Liver (tissue), 9 donors: ENCODE results near the gene LPCAT1. TPM values are rescaled to one million over a fixed set of nuclear protein-coding genes. Genes with fewer than 3 reads are reported as not detected.

Experiments
- DNase-seq: peaks from one replicate; pipeline ENCODE4 v3.0.0-alpha.2; 2017; ENCODE audit warnings: low spot score
- H3K27ac ChIP-seq, 2 donors: one replicate each; pipeline ENCODE4 v1.7.0; 2013; ENCODE audit warnings: inconsistent platforms in 2 of 2, low read length in 2 of 2, control low read depth in 1 of 2, low read depth in 1 of 2, mild to moderate bottlenecking in 1 of 2
- H3K27me3 ChIP-seq, 4 donors: one replicate each; pipeline versions ENCODE4 v1.6.1 to v1.7.0; 2013; ENCODE audit warnings: low read length in 3 of 4, inconsistent platforms in 1 of 4, mild to moderate bottlenecking in 1 of 4, moderate library complexity in 1 of 4; ENCODE audit not compliant: control insufficient read depth in 4 of 4, insufficient read depth in 4 of 4
- H3K36me3 ChIP-seq, 4 donors: one replicate each; pipeline versions ENCODE4 v1.6.1 to v1.7.0; 2013; ENCODE audit warnings: low read length in 3 of 4, mild to moderate bottlenecking in 3 of 4, low read depth in 1 of 4, moderate library complexity in 1 of 4; ENCODE audit not compliant: control insufficient read depth in 4 of 4, insufficient read depth in 3 of 4
- H3K4me1 ChIP-seq, 4 donors: one replicate each; pipeline versions ENCODE4 v1.6.1 to v1.7.0; 2013; ENCODE audit warnings: low read length in 3 of 4, mild to moderate bottlenecking in 3 of 4, moderate library complexity in 1 of 4; ENCODE audit not compliant: control insufficient read depth in 4 of 4, insufficient read depth in 4 of 4
- H3K4me3 ChIP-seq, 3 donors: one replicate each; pipeline versions ENCODE4 v1.6.1 to v1.7.0; 2013; ENCODE audit warnings: low read length in 3 of 3, control low read depth in 1 of 3, low read depth in 1 of 3, mild to moderate bottlenecking in 1 of 3
- H3K9ac ChIP-seq, 2 donors: one replicate each; pipeline ENCODE4 v1.7.0; 2013; ENCODE audit warnings: low read length in 2 of 2, mild to moderate bottlenecking in 2 of 2, moderate library complexity in 2 of 2, control low read depth in 1 of 2, low read depth in 1 of 2
- H3K9me3 ChIP-seq, 4 donors: one replicate each; pipeline versions ENCODE4 v1.6.1 to v1.7.0; 2013; ENCODE audit warnings: low read length in 3 of 4; ENCODE audit not compliant: control insufficient read depth in 4 of 4
- ATF3 ChIP-seq: IDR thresholded peaks from 2 replicates; pipeline ENCODE4 v1.6.1; 2016; ENCODE audit warnings: antibody characterized with exemption
- CTCF ChIP-seq: fragments of 150-350 bp; IDR thresholded peaks from 2 replicates; pipeline ENCODE4 v1.5.1; 2017; ENCODE audit warnings: improper control_type of control experiment, low read depth, low read length; ENCODE audit not compliant: missing input control
- EGR1 ChIP-seq, 2 donors: IDR thresholded peaks; 2 replicates each; pipeline ENCODE4 v1.6.1; 2016 to 2018; ENCODE audit warnings: antibody characterized with exemption in 2 of 2, low read depth in 2 of 2
- FOXA1 ChIP-seq: IDR thresholded peaks from 2 replicates; pipeline ENCODE4 v1.6.1; 2016; ENCODE audit warnings: antibody characterized with exemption
- FOXA2 ChIP-seq: IDR thresholded peaks from 2 replicates; pipeline ENCODE4 v1.6.1; 2016; ENCODE audit warnings: antibody characterized with exemption
- GABPA ChIP-seq, 2 donors: IDR thresholded peaks in 1 of 2; conservative IDR thresholded peaks in 1 of 2; 2 replicates each; pipeline ENCODE4 v1.6.1; 2016; ENCODE audit warnings: antibody characterized with exemption in 2 of 2, mild to moderate bottlenecking in 1 of 2, moderate library complexity in 1 of 2
- HNF4A ChIP-seq, 2 donors: conservative IDR thresholded peaks; 2 replicates each; pipeline ENCODE4 v1.6.1; 2016; ENCODE audit warnings: antibody characterized with exemption in 2 of 2, mild to moderate bottlenecking in 2 of 2
- HNF4G ChIP-seq: IDR thresholded peaks from 2 replicates; pipeline ENCODE4 v1.6.1; 2016; ENCODE audit warnings: antibody characterized with exemption
- JUND ChIP-seq, 2 donors: IDR thresholded peaks; 2 replicates each; pipeline ENCODE4 v1.6.1; 2016; ENCODE audit warnings: antibody characterized with exemption in 2 of 2
- MAX ChIP-seq: IDR thresholded peaks from 2 replicates; pipeline ENCODE4 v1.6.1; 2016; ENCODE audit warnings: antibody characterized with exemption
- NR2F2 ChIP-seq: IDR thresholded peaks from 2 replicates; pipeline ENCODE4 v1.6.1; 2016; ENCODE audit warnings: antibody characterized with exemption
- RAD21 ChIP-seq, 2 donors: IDR thresholded peaks; 2 replicates each; pipeline ENCODE4 v1.6.1; 2016; ENCODE audit warnings: antibody characterized with exemption in 2 of 2, mild to moderate bottlenecking in 2 of 2
- REST ChIP-seq: IDR thresholded peaks from 2 replicates; pipeline ENCODE4 v1.6.1; 2016; ENCODE audit warnings: antibody characterized with exemption, mild to moderate bottlenecking
- RXRA ChIP-seq, 2 donors: IDR thresholded peaks; 2 replicates each; pipeline ENCODE4 v1.6.1; 2017 to 2018; ENCODE audit warnings: antibody characterized with exemption in 2 of 2, mild to moderate bottlenecking in 1 of 2
- SP1 ChIP-seq: IDR thresholded peaks from 2 replicates; pipeline ENCODE4 v1.6.1; 2018; ENCODE audit warnings: antibody characterized with exemption, mild to moderate bottlenecking
- TAF1 ChIP-seq: conservative IDR thresholded peaks from 2 replicates; pipeline ENCODE4 v1.6.1; 2016; ENCODE audit warnings: antibody characterized with exemption, mild to moderate bottlenecking
- YY1 ChIP-seq: IDR thresholded peaks from 2 replicates; pipeline ENCODE4 v1.6.1; 2016; ENCODE audit warnings: antibody characterized with exemption, mild to moderate bottlenecking
- ZBTB33 ChIP-seq: IDR thresholded peaks from 2 replicates; pipeline ENCODE4 v1.6.1; 2016; ENCODE audit warnings: antibody characterized with exemption
- WGBS: extraction: QIAGEN DNeasy Blood & Tissue Kit; methylation state at CpG from one replicate; pipeline ENCODE4 v1.1.7; 2013; 5-methylcytosine and 5-hydroxymethylcytosine counted together
- polyA plus RNA-seq, 2 donors: library from polyadenylated mRNA; stranded (reverse) in 1 of 2; unstranded in 1 of 2; fragments of 200-250 nt in 1 of 2; fragments of >200 nt in 1 of 2; fragmentation: Nextera tagmentation in 1 of 2; extraction: Ambion mirVana in 1 of 2; gene quantifications; one replicate each; pipeline versions ENCODE4 v1.2.1 to v1.2.3, GENCODE V29; 2013 to 2015
- total RNA-seq, 2 donors: library from RNA; depleted of rRNA; stranded (reverse); fragments of >200 nt; gene quantifications; one replicate each; pipeline ENCODE4 v1.2.3, GENCODE V29; 2014
- donor health status: healthy.
- donor health status: healthy.
- donor health status: healthy.
- donor health status: healthy.
- donor health status: healthy.

The LPCAT1 gene
- total and polyA plus RNA-seq, 4 donors, result 1.5 to 12.8 (median 9.9) TPM

- Histone ChIP-seq H3K27ac (peak overlapping the region in 1 of 2 donors; percentile 38), H3K4me1 (peaks cover 0 to 9% (median 0%) of the 10 kb centered on the region in 4 donors), H3K36me3 (peaks cover 0 to 2% (median 0%) of the 10 kb centered on the region in 4 donors), H3K9ac (no peak overlapping the region), H3K4me3 (no peak overlapping the region), H3K9me3 (no peaks in the 10 kb centered on the region), H3K27me3 (no peaks in the 10 kb centered on the region)
- 91% methylated on average over 12 of the region's 12 CpGs for whole genome bisulfite sequencing
- no peak for DNase-seq
- TF ChIP-seq FOXA1 (no peak), ATF3 (no peak), HNF4G (no peak), FOXA2 (no peak), RXRA (IDR thresholded peaks at IDR 0.05) (no peak), REST (no peak), TAF1 (no peak), RAD21 (IDR thresholded peaks at IDR 0.05) (no peak), JUND (IDR thresholded peaks at IDR 0.05) (no peak), YY1 (no peak), GABPA (IDR thresholded peaks at IDR 0.05 in 1 of 2, conservative IDR thresholded peaks at IDR 0.05 in 1 of 2) (no peak), MAX (no peak), SP1 (no peak), HNF4A (conservative IDR thresholded peaks at IDR 0.05) (no peak), NR2F2 (no peak)
These were observed 41.8 kb downstream of the LPCAT1 start for GRCh38 chr5:1481959-1482331.

- H3K27ac ChIP-seq, result peak overlapping the region in 1 of 2 donors; percentile 38
These were observed 42.3 kb downstream of the LPCAT1 start for GRCh38 chr5:1481266-1481958.

More at GRCh38 chr5:1481266-1481958, 42.3 kb downstream of the LPCAT1 start:
- 91% methylated on average over 26 of the region's 26 CpGs for WGBS
- peaks cover 0 to 12% (median 0%) of the 10 kb centered on the region in 4 donors for H3K4me1 ChIP-seq
- TF ChIP-seq MAX (no peak), CTCF (no peak), HNF4A (conservative IDR thresholded peaks at IDR 0.05) (no peak), JUND (IDR thresholded peaks at IDR 0.05) (no peak), GABPA (IDR thresholded peaks at IDR 0.05 in 1 of 2, conservative IDR thresholded peaks at IDR 0.05 in 1 of 2) (no peak), HNF4G (no peak), RXRA (IDR thresholded peaks at IDR 0.05) (no peak), ATF3 (no peak), REST (no peak), ZBTB33 (no peak), FOXA1 (no peak), TAF1 (no peak), RAD21 (IDR thresholded peaks at IDR 0.05) (no peak), EGR1 (IDR thresholded peaks at IDR 0.05; ENCODE audit: low read depth in 2 of 2) (no peak), SP1 (no peak), FOXA2 (no peak)
- DNase-seq, result no peak
- peaks cover 0 to 5% (median 0%) of the 10 kb centered on the region in 4 donors for H3K36me3 ChIP-seq
- no peaks in the 10 kb centered on the region for H3K27me3 ChIP-seq
- H3K9me3 ChIP-seq, result no peaks in the 10 kb centered on the region
- no peak overlapping the region for H3K9ac ChIP-seq
- no peak overlapping the region for H3K4me3 ChIP-seq
